DMS 273 treated with DMSO at 0.1 percent for 48 hours (cell line): Measurements from ENCODE around the gene GRIN1.

Experiments used
- DNase-seq: peaks from one replicate; lab custom pipeline; 2025; lab: John Stamatoyannopoulos, UW

GRIN1 gene

GRCh38 chr9:137148242-137148641, 9.3 kb downstream of the GRIN1 start:
- DNase-seq: no peak

- DNase-seq: no peak
Observed at GRCh38 chr9:137148661-137149060, 9.7 kb downstream of the GRIN1 start.

GRCh38 chr9:137149363-137149762, 10.4 kb downstream of the GRIN1 start:
- no peak for DNase-seq

GRCh38 chr9:137149942-137150616, 11.1 kb downstream of the GRIN1 start:
- DNase-seq: no peak

- DNase-seq: no peak
Observed at GRCh38 chr9:137150617-137151457, 11.9 kb downstream of the GRIN1 start.

GRCh38 chr9:137152844-137153405, 14.0 kb downstream of the GRIN1 start:
- DNase-seq: no peak

- DNase-seq: no peak
Observed at GRCh38 chr9:137156567-137157375, 17.8 kb downstream of the GRIN1 start.

- peak; percentile 42 for DNase-seq
Observed at GRCh38 chr9:137157618-137158415, 18.9 kb downstream of the GRIN1 start.

- DNase-seq: no peak
Observed at GRCh38 chr9:137158625-137159024, 19.7 kb downstream of the GRIN1 start.

- no peak for DNase-seq
Observed at GRCh38 chr9:137159105-137160053, 20.4 kb downstream of the GRIN1 start.

- DNase-seq: no peak
Observed at GRCh38 chr9:137160054-137160425, 21.1 kb downstream of the GRIN1 start.

GRCh38 chr9:137160716-137161557, 22.0 kb downstream of the GRIN1 start:
- no peak for DNase-seq

- no peak for DNase-seq
Observed at GRCh38 chr9:137161558-137162486, 22.9 kb downstream of the GRIN1 start.

GRCh38 chr9:137162505-137163364, 23.8 kb downstream of the GRIN1 start:
- no peak for DNase-seq

GRCh38 chr9:137163365-137163715, 24.4 kb downstream of the GRIN1 start:
- DNase-seq: no peak

GRCh38 chr9:137163805-137164204, 24.9 kb downstream of the GRIN1 start:
- no peak for DNase-seq
